Tracheal epithelial cell (primary cell): ENCODE measurements around the gene RTN4R. TPM values are rescaled to one million over a fixed set of nuclear protein-coding genes. Genes with fewer than 3 reads are reported as not detected.

Source experiments
- total RNA-seq: library from RNA; depleted of rRNA; stranded (reverse); fragments of >200 nt; gene quantifications from 2 replicates; pipeline ENCODE4 v1.2.1, GENCODE V29; 2014

Gene RTN4R
- total RNA-seq = 4.9 and 6.5 TPM in 2 replicates

DNA sequence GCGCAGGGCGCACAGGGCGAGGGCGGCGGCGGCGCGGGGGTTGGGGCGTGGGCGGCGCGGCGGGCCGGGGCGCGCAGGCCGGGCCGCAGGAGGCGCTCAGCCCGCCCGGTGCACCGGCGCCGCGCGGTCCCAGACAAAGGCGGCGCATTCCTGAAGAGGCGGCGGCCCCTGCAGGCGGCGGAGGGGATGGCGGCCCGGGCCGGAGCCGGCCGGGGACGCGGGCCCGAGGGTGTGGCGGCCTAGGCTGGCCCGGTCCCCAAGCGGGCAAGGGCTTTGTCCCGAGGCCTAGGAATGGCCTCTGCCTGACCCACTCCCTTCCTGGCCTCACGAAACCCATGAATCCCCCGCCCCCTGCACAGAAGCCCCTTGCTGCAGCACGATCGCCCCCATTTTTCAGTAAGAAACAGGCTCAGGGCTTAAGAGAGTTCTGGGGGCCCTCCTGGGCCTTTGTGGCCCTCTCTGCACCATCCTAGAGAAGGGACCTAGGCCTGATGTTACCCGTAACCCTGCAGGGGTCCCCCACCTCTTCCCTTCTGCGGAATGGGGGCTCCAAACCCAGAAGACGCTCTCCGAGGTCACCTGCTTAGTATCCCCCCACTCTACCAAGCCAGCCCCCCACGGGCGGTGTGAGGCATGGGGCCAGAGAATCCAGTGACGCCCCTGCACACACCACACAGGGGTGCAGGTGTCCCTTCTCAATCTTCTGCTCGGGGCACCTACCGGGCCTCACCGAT lies at the start of gene RTN4R:
Gene RTN4R (minus strand): TSS at position 40 of the 734 bp plus-strand sequence. CDS start 226 bp downstream, outside the sequence.

Other genes starting within 250 kb of the RTN4R start
- 23.2 and 36.9 TPM in 2 replicates for gene TANGO2, start 247.2 kb downstream of the RTN4R start, total RNA-seq
- 18.5 and 21.0 TPM in 2 replicates for gene DGCR8, start 188.1 kb downstream of the RTN4R start, total RNA-seq
- 256 and 319 TPM in 2 replicates for gene RANBP1, start 152.2 kb downstream of the RTN4R start, total RNA-seq
- gene TRMT2A, start 151.1 kb downstream of the RTN4R start, total RNA-seq = 32.4 and 37.6 TPM in 2 replicates
- 4.3 and 5.5 TPM in 2 replicates for gene ZDHHC8, start 136.5 kb downstream of the RTN4R start, total RNA-seq
- gene CCDC188, start 117.3 kb downstream of the RTN4R start, total RNA-seq = not detected in 2 replicates
- gene DGCR6L, start 51.7 kb upstream of the RTN4R start, total RNA-seq = 45.4 and 46.0 TPM in 2 replicates
- 19.6 and 20.5 TPM in 2 replicates for gene ZNF74, start 125.8 kb upstream of the RTN4R start, total RNA-seq
- gene SCARF2, start 169.5 kb upstream of the RTN4R start, total RNA-seq = 0.43 and 1.7 TPM in 2 replicates
- 17.5 and 23.1 TPM in 2 replicates for gene KLHL22, start 227.5 kb upstream of the RTN4R start, total RNA-seq
- gene MED15, start 239.3 kb upstream of the RTN4R start, total RNA-seq = 29.8 and 35.9 TPM in 2 replicates